HEK293T (cell line): Measurements from ENCODE around the gene ZGPAT.

ENCODE experiments used
- CTCF ChIA-PET: fragments of 350-600 bp; formaldehyde crosslinking; extraction: SDS; loops from one replicate; lab custom pipeline; 2021; ENCODE audit warnings: antibody characterized with exemption, inconsistent platforms; lab: Yijun Ruan, JAX
- POLR2A ChIA-PET: fragments of 350-600 bp; formaldehyde crosslinking; extraction: SDS; loops from one replicate; lab custom pipeline; 2020; ENCODE audit warnings: antibody characterized with exemption, inconsistent platforms; lab: Yijun Ruan, JAX
- DNase-seq: peaks from one replicate; pipeline ENCODE4 v3.0.0; 2012; ENCODE audit warnings: mixed read lengths; ENCODE audit errors: extremely low spot score
- ARNT ChIP-seq: fragments of 450-650 bp; IDR thresholded peaks from 2 replicates; pipeline ENCODE4 v1.6.1; 2017; ENCODE audit warnings: mild to moderate bottlenecking
- BHLHE40 ChIP-seq: fragments of 450-650 bp; IDR thresholded peaks from 2 replicates; pipeline ENCODE4 v1.6.1; 2016; ENCODE audit warnings: mild to moderate bottlenecking, moderate library complexity, borderline replicate concordance
- CTBP1 ChIP-seq: fragments of 450-650 bp; IDR thresholded peaks from 2 replicates; pipeline ENCODE4 v1.6.1; 2016; ENCODE audit warnings: borderline replicate concordance
- ELF4 ChIP-seq: fragments of 450-650 bp; IDR thresholded peaks from 2 replicates; pipeline ENCODE4 v1.6.1; 2017; ENCODE audit warnings: antibody characterized with exemption
- FOXA1 ChIP-seq: fragments of 450-650 bp; IDR thresholded peaks from 2 replicates; pipeline ENCODE4 v1.6.1; 2016; ENCODE audit warnings: mild to moderate bottlenecking
- FOXK2 ChIP-seq: fragments of 450-650 bp; IDR thresholded peaks from 2 replicates; pipeline ENCODE4 v1.6.1; 2016; ENCODE audit warnings: mild to moderate bottlenecking
- FOXM1 ChIP-seq: fragments of 450-650 bp; IDR thresholded peaks from 2 replicates; pipeline ENCODE4 v1.6.1; 2017; ENCODE audit warnings: mild to moderate bottlenecking, borderline replicate concordance
- HDGF ChIP-seq: fragments of 450-650 bp; IDR thresholded peaks from 2 replicates; pipeline ENCODE4 v1.6.1; 2017; ENCODE audit warnings: antibody characterized with exemption, borderline replicate concordance
- L3MBTL2 ChIP-seq: fragments of 450-650 bp; conservative IDR thresholded peaks from 2 replicates; pipeline ENCODE4 v1.6.1; 2016; ENCODE audit warnings: mild to moderate bottlenecking
- LEF1 ChIP-seq: fragments of 450-650 bp; IDR thresholded peaks from 2 replicates; pipeline ENCODE4 v1.6.1; 2017; ENCODE audit warnings: mild to moderate bottlenecking, borderline replicate concordance
- NFRKB ChIP-seq: fragments of 450-650 bp; IDR thresholded peaks from 2 replicates; pipeline ENCODE4 v1.6.1; 2016; ENCODE audit warnings: mild to moderate bottlenecking, moderate library complexity
- SP1 ChIP-seq: fragments of 450-650 bp; IDR thresholded peaks from 2 replicates; pipeline ENCODE4 v1.6.1; 2017
- SUZ12 ChIP-seq: fragments of 450-650 bp; IDR thresholded peaks from 2 replicates; pipeline ENCODE4 v1.6.1; 2016; ENCODE audit warnings: mild to moderate bottlenecking
- TARDBP ChIP-seq: fragments of 450-650 bp; IDR thresholded peaks from 2 replicates; pipeline ENCODE4 v1.6.1; 2016
- ZNF384 ChIP-seq: fragments of 450-650 bp; IDR thresholded peaks from 2 replicates; pipeline ENCODE4 v1.6.1; 2016
- TF ChIP-seq, protein P1 (sequence below): fragments of 450-650 bp; IDR thresholded peaks from 2 replicates; pipeline ENCODE4 v1.6.1; 2016

The ZGPAT gene

DNA sequence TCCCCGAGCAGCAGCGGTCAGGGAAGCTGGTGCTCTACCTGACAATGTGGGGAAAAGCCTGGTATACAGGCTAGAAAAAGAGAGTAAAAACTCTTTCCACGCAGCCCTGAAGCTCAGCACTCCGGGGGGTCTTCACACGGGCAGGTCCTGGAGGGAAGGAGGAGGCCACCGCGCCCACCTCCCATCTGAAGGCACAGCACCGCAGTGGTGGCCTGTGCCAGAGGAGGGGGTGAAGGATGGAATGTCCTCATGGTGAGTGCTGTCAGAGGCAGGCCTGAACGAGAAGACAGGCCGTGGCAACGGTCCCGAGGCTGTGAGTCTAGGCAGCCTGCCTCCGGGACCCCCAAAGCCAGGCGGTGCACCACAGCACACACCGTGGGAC is 37.6 kb downstream of the ZGPAT start:
- no peak for TF ChIP-seq FOXK2
- TF ChIP-seq ZNF384, result no peak
- TF ChIP-seq LEF1, result no peak
- TF ChIP-seq, protein P1, sequence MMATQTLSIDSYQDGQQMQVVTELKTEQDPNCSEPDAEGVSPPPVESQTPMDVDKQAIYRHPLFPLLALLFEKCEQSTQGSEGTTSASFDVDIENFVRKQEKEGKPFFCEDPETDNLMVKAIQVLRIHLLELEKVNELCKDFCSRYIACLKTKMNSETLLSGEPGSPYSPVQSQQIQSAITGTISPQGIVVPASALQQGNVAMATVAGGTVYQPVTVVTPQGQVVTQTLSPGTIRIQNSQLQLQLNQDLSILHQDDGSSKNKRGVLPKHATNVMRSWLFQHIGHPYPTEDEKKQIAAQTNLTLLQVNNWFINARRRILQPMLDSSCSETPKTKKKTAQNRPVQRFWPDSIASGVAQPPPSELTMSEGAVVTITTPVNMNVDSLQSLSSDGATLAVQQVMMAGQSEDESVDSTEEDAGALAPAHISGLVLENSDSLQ, result no peak
- TF ChIP-seq L3MBTL2, result no peak
- no peak for TF ChIP-seq SUZ12
- no peak for TF ChIP-seq ARNT
- TF ChIP-seq HDGF, result no peak
- TF ChIP-seq ELF4, result no peak
- no peak for TF ChIP-seq CTBP1
- TF ChIP-seq BHLHE40, result no peak
- POLR2A ChIA-PET, result interaction anchor here (1.2 kb wide), 1 partner anchor 120 kb away, joined by 3 read pairs; the partner anchor contains the start of gene TPD52L2
- no peak for DNase-seq
- CTCF ChIA-PET, result no interaction called here

DNA sequence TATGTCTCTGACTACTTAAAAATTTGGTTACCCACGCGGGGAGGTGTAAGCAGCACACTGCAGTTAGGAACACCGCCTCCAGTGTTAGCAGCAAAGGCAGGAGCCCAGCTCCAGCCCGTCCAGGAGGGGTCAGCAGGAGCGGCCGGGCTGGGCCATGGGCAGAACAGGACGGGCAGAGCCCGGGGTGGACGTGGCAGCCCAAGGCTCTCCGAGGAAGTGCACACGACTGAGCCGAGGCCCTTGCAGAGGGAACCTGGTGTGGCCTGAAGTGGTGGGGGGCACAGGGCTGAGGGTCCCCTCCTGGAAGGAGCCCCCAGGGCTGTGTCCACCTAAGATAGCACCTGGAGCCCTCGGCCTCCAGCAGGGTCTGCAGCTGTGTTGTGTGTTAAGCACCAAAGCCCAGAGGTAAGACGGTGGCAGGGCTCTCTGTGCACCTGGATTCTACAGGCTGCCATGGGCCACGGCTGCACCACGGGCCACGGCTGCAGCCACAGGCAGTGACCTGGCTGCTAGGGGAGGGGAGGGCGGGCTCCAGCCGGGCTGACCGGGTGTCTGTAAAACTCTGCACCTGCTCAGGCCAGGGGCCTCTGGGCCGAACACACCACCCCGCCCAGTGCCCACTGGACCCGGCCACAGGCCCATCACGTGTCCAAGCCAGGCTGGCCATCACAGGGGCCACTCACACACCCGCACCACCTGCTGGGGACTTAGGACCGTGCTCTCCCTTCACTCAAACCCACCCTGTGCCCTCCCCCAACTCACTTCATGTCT is 38.3 kb downstream of the ZGPAT start:
- no peak for DNase-seq
- TF ChIP-seq L3MBTL2 (no peak), ZNF384 (no peak), SP1 (no peak), NFRKB (no peak), SUZ12 (no peak), FOXM1 (no peak)
- TF ChIP-seq, protein P1, result no peak
- POLR2A ChIA-PET, result interaction anchor here (1.2 kb wide), 1 partner anchor 119 kb away, joined by 3 read pairs; the partner anchor contains the start of gene TPD52L2
- CTCF ChIA-PET, result no interaction called here

DNA sequence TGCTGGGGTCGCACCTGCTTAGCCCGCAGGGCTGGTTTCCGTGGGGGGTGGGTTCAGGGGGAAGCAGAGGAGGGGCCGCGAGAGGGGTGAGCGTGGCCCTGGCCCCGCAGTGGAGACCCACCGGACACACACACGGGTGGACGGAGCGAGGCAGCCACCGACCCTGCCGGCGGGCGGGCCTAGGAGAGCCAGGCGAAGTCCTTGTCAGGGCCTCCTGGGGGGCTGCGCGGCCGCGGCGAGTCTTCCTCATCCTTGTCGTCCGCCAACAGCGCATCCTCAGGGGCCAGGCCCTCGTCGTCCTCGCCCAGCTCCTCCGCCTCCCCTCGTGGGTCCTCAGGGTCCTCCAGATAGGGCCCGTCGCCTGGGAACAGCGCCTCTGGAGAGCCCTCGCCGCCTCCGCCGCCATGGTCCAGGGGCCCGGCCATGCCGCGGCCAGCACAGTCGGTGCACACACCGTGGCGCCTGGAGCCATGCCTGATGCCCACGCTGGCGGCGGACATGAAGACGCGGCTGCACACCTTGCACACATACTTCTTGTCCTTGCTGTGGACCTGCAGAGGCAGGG is 39.0 kb downstream of the ZGPAT start:
- ChIA-PET POLR2A (no interaction called here), CTCF (no interaction called here)
- DNase-seq, result no peak
- TF ChIP-seq ELF4 (no peak), L3MBTL2 (no peak), SUZ12 (no peak), TARDBP (no peak), NFRKB (no peak), FOXK2 (no peak), CTBP1 (no peak), SP1 (no peak)

DNA sequence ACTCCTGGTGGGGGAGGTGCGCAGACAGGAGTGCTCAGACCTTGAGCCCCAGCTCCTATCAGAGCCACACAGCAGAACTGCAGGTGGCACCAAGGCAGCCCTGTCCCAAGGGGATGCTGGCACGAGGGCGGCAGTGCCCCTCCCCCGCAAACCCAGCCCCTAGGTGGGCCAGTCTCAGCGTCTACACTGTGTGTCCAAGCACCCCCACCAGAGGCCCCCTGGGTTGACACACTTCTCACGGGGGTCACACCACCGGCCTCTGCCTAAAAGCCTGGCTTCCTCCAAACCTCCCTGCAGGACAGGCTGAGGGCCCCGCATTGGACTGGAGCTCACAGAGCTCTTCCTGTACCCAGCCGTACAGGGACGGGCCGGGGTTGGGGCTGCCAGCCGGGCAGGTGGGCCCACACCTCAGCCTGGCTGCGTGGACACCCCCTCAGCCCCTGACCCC is 39.8 kb downstream of the ZGPAT start:
- DNase-seq, result no peak
- TF ChIP-seq NFRKB (no peak), ELF4 (no peak), LEF1 (no peak), FOXM1 (no peak), CTBP1 (no peak), SUZ12 (no peak), FOXA1 (no peak), ZNF384 (no peak), ARNT (no peak), L3MBTL2 (no peak), SP1 (no peak), FOXK2 (no peak), TARDBP (no peak), BHLHE40 (no peak), HDGF (no peak)
- TF ChIP-seq, protein P1, result no peak
- ChIA-PET CTCF (no interaction called here), POLR2A (no interaction called here)

DNA sequence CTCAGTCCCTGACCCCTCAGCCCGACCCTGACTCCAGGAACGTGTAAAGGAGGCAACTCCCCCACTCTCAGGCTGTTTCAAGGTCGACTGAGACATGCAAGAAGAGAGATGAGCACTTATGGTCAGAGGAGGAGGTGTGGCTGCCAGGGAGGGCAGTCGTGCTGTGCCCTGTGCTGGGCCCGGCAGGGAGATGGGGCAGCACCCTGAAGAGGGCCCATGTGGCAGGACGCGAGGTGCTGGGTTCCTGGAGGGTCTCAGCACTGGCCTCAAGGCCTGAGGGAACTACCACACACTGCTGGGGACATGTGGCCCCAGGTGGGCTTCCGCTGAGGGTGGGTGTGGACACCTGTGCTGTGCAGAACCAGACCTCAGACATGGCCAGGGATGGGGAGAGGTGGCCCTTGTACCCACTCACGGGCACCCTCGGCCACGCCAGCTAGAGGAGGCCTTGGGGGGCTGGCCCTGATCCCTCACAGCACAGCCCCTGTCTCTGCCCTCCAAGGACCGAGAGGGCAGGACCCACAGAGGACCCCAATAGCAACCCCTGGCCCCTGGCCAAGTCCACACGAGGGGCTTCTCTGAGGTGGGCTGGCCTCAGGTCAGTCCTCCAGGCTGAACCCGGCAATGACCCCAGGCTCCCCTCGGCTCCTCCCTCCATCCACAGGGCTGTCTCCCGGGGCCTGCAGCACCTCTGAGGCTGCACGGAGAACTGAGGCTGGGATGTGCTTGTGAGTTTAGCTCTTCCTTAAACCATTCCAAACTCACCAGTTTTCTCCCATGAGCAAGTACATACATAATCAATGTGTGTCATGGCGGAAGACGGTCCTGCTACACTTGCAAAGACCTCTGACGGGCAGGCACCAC is 40.5 kb downstream of the ZGPAT start:
- CTCF ChIA-PET, result no interaction called here
- DNase-seq, result no peak
- POLR2A ChIA-PET, result no interaction called here
- TF ChIP-seq, protein P1, result no peak
- TF ChIP-seq FOXM1 (no peak), ARNT (no peak), FOXA1 (no peak), ZNF384 (no peak), HDGF (no peak), CTBP1 (no peak), TARDBP (no peak)
